T-helper 2 cell (primary cell): Measurements from ENCODE around the gene JAK1.
A peak's percentile ranks its signal among the peaks of the same experiment; 100 is the strongest.
"Not testable (repeated sequence)": the region's sequence is repeated elsewhere in the genome, so short reads cannot be mapped to it uniquely, and the experiment has no call there.

Experiments used
- DNase-seq, 5 experiments: peaks; one replicate each; pipeline versions ENCODE4 v3.0.0 to v3.0.0-alpha.2; 2012 to 2022

JAK1 gene

GRCh38 chr1:64829411-64830029, 136.8 kb downstream of the JAK1 start:
- no peak for DNase-seq

DNA sequence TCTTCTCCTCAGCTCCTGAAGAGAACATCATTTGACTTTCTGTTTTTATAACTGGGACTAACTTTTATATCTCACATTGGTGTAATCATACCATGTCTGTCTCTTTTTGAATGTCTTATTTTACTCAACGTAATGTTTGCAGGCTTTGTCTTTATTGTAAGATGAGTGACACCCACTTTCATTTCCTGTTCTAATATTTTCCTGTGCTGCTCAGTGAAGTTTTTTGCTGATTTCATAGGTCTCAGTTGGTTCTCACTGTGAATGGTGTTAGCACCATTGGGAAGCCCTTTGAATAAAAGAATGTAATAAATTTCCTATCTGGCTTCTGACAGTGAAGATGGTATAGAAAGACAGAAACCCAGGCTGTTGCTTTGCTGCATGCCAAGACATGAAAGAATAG, 137.5 kb downstream of the JAK1 start:
- DNase-seq = peak in 1 of 5 experiments; percentile 34

- DNase-seq = peak in 2 of 5 experiments; percentile 13 to 60
Observed at GRCh38 chr1:64826991-64827390, 139.4 kb downstream of the JAK1 start.

GRCh38 chr1:64823691-64824476, 142.5 kb downstream of the JAK1 start:
- DNase-seq = peak in 4 of 5 experiments; percentile 23 to 52 (median 31)

DNA sequence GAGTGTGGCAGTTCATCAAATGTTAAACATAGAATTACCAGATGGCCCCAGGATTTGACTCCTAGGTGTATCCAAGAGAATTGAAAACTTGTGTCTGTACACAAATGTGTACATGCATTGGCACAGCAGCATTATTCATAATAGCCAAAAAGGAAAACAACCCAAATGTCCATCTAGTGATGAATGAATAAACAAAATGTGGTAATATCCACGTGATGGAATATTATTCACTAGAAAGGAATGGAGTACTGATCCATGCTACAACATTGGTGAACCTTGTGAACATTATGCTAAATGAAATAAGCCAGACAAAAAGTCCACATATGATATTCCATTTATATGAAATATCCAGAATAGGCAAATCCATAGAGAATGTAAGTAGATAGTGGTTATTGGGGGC, 143.7 kb downstream of the JAK1 start:
- DNase-seq = no peak

DNA sequence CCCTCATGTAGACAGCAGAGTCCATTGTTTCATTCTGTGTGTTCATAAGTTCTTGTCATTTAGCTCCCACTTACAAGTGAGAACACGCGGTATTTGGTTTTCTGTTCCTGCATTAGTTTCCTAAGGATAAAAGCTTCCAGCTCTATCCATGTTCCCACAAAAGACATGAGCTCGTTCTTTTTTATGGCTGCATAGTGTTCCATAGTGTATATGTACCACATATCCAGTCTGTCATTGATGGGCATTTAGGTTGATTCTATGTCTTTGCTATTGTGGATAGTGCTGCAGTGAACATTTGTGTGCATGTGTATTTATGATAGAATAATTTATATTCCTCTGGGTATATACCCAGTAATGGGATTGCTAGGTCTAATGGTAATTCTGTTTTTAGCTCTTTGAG, 145.8 kb downstream of the JAK1 start:
- not testable (repeated sequence) for DNase-seq

GRCh38 chr1:64817364-64817763, 149.0 kb downstream of the JAK1 start:
- DNase-seq = not testable (repeated sequence)

DNA sequence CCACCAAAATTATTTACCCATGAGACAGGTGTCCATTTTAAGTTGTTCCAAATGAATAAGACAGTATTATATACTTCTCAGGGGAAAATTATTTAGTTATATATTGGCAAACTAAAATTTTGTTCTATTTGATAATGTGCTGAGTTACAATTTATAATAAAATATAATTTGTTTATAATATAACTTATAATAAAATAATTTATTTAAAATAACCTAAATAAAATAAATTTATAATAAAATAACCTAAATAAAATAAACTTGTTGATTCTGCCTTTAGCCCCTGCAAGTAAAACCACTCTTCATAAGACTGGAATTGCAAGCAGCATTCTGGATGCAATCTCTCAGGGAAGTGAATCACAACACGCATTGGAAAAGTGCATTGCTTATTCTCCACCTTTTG, 151.9 kb downstream of the JAK1 start:
- no peak for DNase-seq

GRCh38 chr1:64811131-64811530, 155.2 kb downstream of the JAK1 start:
- no peak for DNase-seq

DNA sequence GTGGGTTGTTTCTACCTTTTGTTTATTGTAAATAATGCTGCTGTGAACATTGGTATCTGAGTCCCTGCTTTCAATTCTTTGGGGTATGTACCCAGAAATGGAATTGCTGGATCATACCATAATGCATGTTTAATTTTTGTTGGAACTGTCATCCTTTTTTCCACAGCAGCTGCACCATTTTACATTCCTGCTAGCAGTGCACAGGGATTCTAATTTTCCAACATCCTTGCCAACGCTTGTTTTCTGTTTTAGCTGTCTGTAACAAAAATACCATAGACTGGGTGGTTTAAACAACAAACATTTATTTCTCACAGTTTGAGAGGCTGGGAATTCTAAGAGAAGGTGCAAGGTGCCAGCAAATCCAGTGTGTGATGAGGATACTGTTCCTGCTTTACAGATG, 156.3 kb downstream of the JAK1 start:
- DNase-seq = no peak

DNA sequence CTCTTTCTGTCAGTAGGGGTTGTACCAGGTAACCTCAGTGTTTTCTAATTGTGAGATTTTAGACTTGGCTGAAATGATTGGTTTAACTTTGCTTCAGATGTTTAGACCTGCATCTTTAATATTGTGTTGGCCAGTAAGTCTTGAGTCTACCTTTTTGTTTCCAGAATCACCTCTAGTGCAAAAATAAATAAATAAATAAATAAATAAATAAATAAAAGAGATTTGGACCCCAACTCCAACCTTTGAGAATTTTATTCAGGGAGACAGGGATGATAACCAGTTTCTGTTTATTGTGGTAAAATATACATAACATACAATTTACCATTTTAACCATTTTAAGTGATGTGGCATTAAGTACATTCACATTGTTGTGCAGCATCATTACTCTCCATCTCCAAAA, 157.0 kb downstream of the JAK1 start:
- no peak for DNase-seq

- DNase-seq = no peak
Observed at GRCh38 chr1:64801851-64802523, 164.4 kb downstream of the JAK1 start.

DNA sequence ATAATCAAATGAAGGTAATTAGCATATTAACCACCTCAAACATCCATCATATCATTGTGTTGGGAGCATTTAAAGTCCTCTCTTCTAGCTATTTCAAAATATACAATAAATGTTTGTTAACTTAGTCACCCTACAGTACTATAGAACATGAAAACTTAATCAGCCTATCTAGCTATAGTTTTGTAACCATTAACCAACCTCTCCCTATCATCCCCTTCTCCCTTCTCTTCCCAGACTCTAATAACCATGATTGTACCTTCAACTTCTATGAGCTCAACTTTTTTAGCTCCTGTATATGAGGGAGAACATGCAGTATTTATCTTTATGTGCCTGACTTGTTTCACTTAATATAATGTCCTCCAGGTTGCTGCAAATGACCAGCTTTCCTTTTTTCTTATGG, 167.5 kb downstream of the JAK1 start:
- DNase-seq = no peak

- no peak for DNase-seq
Observed at GRCh38 chr1:64790832-64791487, 175.4 kb downstream of the JAK1 start.
